ENCODE measurements around the gene ECE1. TPM values are rescaled to one million over a fixed set of nuclear protein-coding genes. Genes with fewer than 3 reads are reported as not detected.

The ECE1 gene
- total and polyA plus RNA-seq, 2 of the 13 experiments (the other 11 are each of a cell fraction or from before 2014, with no cell fraction given), result 13.5 to 21.2 TPM

GRCh38 chr1:21176586-21177555 lies 113.4 kb downstream of the ECE1 start, which contains the start of gene EIF4G3 (continued):
- TF ChIP-seq HBP1 (CRISPR knock-in tag; IDR thresholded peaks at IDR 0.05; ENCODE audit: low read depth), result no peak
- peak; percentile 44 to 59; a peak in 3 of 4 replicates for TF ChIP-seq HMGXB4 (CRISPR knock-in tag; IDR thresholded peaks at IDR 0.05; ENCODE audit: borderline replicate concordance in 1 of 2, low read depth in 1 of 2)
- TF ChIP-seq HNRNPL (IDR thresholded peaks at IDR 0.05; ENCODE audit: low read depth, low read length), result peak; percentile 66
- TF ChIP-seq KAT8 (CRISPR knock-in tag; IDR thresholded peaks at IDR 0.05), result peak; percentile 49; the same call in 1 of the 2 replicates
- 0 out of 2 replicates have a peak, but pooled peaks have one; percentile 34 for TF ChIP-seq ZSCAN20 (CRISPR knock-in tag; IDR thresholded peaks at IDR 0.05; ENCODE audit: borderline replicate concordance)
- no peak for TF ChIP-seq MXD4 (CRISPR knock-in tag; IDR thresholded peaks at IDR 0.05)
- peak; percentile 76 for TF ChIP-seq RFX1 (IDR thresholded peaks at IDR 0.05)
- no peak for TF ChIP-seq ZFP41 (CRISPR knock-in tag; IDR thresholded peaks at IDR 0.05; ENCODE audit: borderline replicate concordance)
- TF ChIP-seq HCFC1 (IDR thresholded peaks at IDR 0.05; ENCODE audit: low read depth, low read length), result 0 out of 2 replicates have a peak, but pooled peaks have one; percentile 11
- TF ChIP-seq KDM4B (CRISPR knock-in tag; IDR thresholded peaks at IDR 0.05), result 0 out of 2 replicates have a peak, but pooled peaks have one; percentile 9
- 0 out of 2 replicates have a peak, but pooled peaks have one; percentile 8 for TF ChIP-seq ZNF230 (CRISPR knock-in tag; IDR thresholded peaks at IDR 0.05)
- TF ChIP-seq RFX3 (CRISPR knock-in tag; IDR thresholded peaks at IDR 0.05), result peak; percentile 62; the same call in 1 of the 2 replicates
- TF ChIP-seq E2F1 (CRISPR knock-in tag; IDR thresholded peaks at IDR 0.05), result 0 out of 2 replicates have a peak, but pooled peaks have one; percentile 20
- no peak for TF ChIP-seq ARID2 (CRISPR knock-in tag; IDR thresholded peaks at IDR 0.05; ENCODE audit: borderline replicate concordance)
- TF ChIP-seq HNRNPLL (IDR thresholded peaks at IDR 0.05; ENCODE audit: low read depth, low read length, poor library complexity, severe bottlenecking), result peak; percentile 30
- TF ChIP-seq RBM39 (IDR thresholded peaks at IDR 0.05; ENCODE audit: low read depth, low read length, poor library complexity, severe bottlenecking), result no peak
- TF ChIP-seq DMAP1 (CRISPR knock-in tag; IDR thresholded peaks at IDR 0.05), result peak; percentile 76
- TF ChIP-seq YEATS4 (CRISPR knock-in tag; IDR thresholded peaks at IDR 0.05; ENCODE audit: borderline replicate concordance), result peak; percentile 79
- peak; percentile 43 for TF ChIP-seq SAP130 (CRISPR knock-in tag; IDR thresholded peaks at IDR 0.05; ENCODE audit: low read depth)
- TF ChIP-seq MYC (CRISPR knock-in tag; IDR thresholded peaks at IDR 0.05; ENCODE audit: borderline replicate concordance), result peak; percentile 91
- peak; percentile 72 for TF ChIP-seq U2AF1 (optimal IDR thresholded peaks at IDR 0.05; ENCODE audit: low read depth, low read length)
- TF ChIP-seq ZBTB2 (CRISPR knock-in tag; IDR thresholded peaks at IDR 0.05; ENCODE audit: low read depth), result peak; percentile 82; the same call in 1 of the 2 replicates
- 0 out of 2 replicates have a peak, but pooled peaks have one; percentile 20 for TF ChIP-seq ZKSCAN8 (CRISPR knock-in tag; IDR thresholded peaks at IDR 0.05; ENCODE audit: borderline replicate concordance)

Measured in HepG2 (cell line).